Measurements from ENCODE around the gene OGFOD2. TPM values are rescaled to one million over a fixed set of nuclear protein-coding genes. Genes with fewer than 3 reads are reported as not detected.

Gene OGFOD2
- total RNA-seq, 1 donor from 2014 or later: 22.8 TPM

DNA sequence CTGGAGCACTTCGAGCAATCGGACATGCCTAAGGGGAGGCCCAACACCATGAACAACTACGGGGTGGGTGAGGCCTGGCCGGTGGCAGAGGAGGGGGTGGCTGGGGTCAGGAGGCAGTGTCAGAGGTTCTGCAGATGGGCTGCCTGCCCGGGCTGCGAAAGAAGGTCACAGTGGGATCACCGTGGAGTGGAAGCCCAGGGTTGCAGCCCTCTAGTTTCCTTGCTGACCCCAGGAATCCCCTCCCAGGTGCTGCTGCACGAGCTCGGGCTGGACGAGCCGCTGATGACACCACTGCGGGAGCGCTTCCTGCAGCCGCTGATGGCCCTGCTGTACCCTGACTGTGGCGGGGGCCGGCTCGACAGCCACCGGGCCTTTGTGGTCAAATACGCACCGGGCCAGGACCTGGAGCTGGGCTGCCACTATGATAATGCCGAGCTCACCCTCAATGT, 3.5 kb downstream of the OGFOD2 start:
- no peaks in the 10 kb centered on the region for H3K27me3 Mint-ChIP-seq
- no peak for ATAC-seq (ENCODE audit: low read depth)
- CTCF ChIA-PET: no interaction called here
- TF ChIP-seq, protein P1, sequence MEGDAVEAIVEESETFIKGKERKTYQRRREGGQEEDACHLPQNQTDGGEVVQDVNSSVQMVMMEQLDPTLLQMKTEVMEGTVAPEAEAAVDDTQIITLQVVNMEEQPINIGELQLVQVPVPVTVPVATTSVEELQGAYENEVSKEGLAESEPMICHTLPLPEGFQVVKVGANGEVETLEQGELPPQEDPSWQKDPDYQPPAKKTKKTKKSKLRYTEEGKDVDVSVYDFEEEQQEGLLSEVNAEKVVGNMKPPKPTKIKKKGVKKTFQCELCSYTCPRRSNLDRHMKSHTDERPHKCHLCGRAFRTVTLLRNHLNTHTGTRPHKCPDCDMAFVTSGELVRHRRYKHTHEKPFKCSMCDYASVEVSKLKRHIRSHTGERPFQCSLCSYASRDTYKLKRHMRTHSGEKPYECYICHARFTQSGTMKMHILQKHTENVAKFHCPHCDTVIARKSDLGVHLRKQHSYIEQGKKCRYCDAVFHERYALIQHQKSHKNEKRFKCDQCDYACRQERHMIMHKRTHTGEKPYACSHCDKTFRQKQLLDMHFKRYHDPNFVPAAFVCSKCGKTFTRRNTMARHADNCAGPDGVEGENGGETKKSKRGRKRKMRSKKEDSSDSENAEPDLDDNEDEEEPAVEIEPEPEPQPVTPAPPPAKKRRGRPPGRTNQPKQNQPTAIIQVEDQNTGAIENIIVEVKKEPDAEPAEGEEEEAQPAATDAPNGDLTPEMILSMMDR (IDR thresholded peaks at IDR 0.05): no peak
- H3K4me3 Mint-ChIP-seq: no peak overlapping the region
- peaks cover 27% of the 10 kb centered on the region for H3K36me3 Mint-ChIP-seq (ENCODE audit: low read depth)
- peaks cover 54% of the 10 kb centered on the region for H3K4me1 Mint-ChIP-seq
- H3K9me3 Mint-ChIP-seq: no peaks in the 10 kb centered on the region
- intact Hi-C loops (cut with micrococcal nuclease): no loop called here
- no peak for DNase-seq
- H3K27ac Mint-ChIP-seq: no peak overlapping the region
- POLR2A ChIA-PET: interaction anchor here (0.5 to 2.5 kb wide), 3 partner anchors 12 to 205 kb away, joined by 3 to 9 read pairs (median 6); partner anchors contain the start of genes ABCB9 and CCDC62

DNA sequence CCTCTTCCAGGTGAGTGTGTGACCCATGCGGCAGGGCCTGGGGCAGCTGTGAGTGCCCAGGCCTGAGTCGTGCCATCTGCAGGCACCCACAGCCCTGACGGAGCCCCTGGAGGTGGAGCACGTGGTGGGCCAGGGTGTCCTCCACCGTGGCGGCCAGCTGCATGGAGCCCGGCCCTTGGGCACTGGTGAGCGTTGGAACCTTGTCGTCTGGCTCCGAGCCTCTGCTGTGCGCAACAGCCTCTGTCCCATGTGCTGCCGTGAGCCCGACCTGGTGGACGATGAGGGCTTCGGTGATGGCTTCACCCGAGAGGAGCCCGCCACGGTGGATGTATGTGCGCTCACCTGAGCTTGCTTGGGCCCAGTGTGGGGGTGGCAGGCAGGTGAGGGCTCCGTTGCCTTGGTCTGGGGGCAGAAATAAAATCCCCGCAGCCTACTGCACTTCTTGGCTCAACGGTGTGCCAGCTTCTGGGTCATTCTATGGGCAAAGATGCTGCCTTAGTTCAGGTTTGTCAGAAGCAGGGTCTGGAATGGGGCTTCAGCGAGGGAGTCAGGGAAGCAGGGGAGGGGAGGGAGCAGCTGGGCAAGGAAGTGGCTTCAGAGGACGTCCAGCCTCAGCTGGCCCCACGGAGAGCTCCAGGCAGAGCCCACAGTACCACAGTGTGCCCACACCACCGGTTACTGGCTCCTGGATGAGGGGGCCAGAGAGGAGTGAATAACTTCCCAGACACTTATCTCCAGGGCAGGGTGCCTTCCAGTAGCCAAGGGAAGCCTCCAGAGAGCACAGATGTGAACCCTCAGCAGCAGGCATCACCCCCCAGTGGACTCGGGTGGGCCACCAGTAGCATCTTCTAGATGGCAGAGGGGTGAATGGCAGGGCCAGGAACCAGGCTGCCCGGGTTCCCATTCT, 4.2 kb downstream of the OGFOD2 start:
- intact Hi-C loops (cut with micrococcal nuclease): no loop called here
- DNase-seq (no peak), ATAC-seq (ENCODE audit: low read depth) (no peak)
- CTCF ChIA-PET: interaction anchor here (1.2 kb wide), 1 partner anchor 171 kb away, joined by 4 read pairs; no protein-coding TSS in a partner anchor
- no peaks in the 10 kb centered on the region for H3K27me3 Mint-ChIP-seq
- H3K4me3 Mint-ChIP-seq: peak overlapping the region; percentile 88
- no peak overlapping the region for H3K27ac Mint-ChIP-seq
- TF ChIP-seq, protein P1 (IDR thresholded peaks at IDR 0.05): no peak
- no peaks in the 10 kb centered on the region for H3K9me3 Mint-ChIP-seq
- POLR2A ChIA-PET: interaction anchor here (0.6 to 2.5 kb wide), 9 partner anchors 9 to 258 kb away, joined by 3 to 9 read pairs (median 3); partner anchors contain the start of genes ABCB9, CCDC62, MPHOSPH9 and MTRFR
- peaks cover 52% of the 10 kb centered on the region for H3K4me1 Mint-ChIP-seq
- H3K36me3 Mint-ChIP-seq (ENCODE audit: low read depth): peaks cover 31% of the 10 kb centered on the region

DNA sequence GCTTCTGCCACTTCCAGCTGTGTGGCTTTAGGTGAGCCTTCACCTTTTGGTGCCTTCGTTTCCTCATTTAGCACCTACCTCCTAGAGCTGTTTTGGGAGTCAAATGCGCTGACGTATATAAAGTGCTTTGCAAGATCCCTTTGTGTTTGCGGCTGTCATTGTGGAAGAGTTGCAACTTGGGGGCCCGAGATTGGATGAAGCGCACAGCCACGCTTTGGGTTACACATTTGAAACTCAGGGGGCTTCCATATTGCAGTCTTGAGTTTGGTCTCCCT, 4.8 kb downstream of the OGFOD2 start:
- H3K27me3 Mint-ChIP-seq: no peaks in the 10 kb centered on the region
- peaks cover 28% of the 10 kb centered on the region for H3K36me3 Mint-ChIP-seq (ENCODE audit: low read depth)
- POLR2A ChIA-PET: interaction anchor here (0.6 to 2.5 kb wide), 9 partner anchors 10 to 257 kb away, joined by 3 to 9 read pairs (median 3); partner anchors contain the start of genes ABCB9, CCDC62, MPHOSPH9 and MTRFR
- H3K9me3 Mint-ChIP-seq: no peaks in the 10 kb centered on the region
- TF ChIP-seq, protein P1 (IDR thresholded peaks at IDR 0.05): no peak
- H3K4me3 Mint-ChIP-seq: peak overlapping the region; percentile 88
- intact Hi-C loops (cut with micrococcal nuclease): loop anchor here (5.0 kb wide), 1 partner anchor 172 kb away; the partner anchor contains the start of gene PITPNM2
- CTCF ChIA-PET: interaction anchor here (1.2 kb wide), 1 partner anchor 170 kb away, joined by 4 read pairs; no protein-coding TSS in a partner anchor
- H3K4me1 Mint-ChIP-seq: peaks cover 55% of the 10 kb centered on the region
- no peak for DNase-seq
- peak overlapping the region; percentile 88 for H3K27ac Mint-ChIP-seq
- no peak for ATAC-seq (ENCODE audit: low read depth)

DNA sequence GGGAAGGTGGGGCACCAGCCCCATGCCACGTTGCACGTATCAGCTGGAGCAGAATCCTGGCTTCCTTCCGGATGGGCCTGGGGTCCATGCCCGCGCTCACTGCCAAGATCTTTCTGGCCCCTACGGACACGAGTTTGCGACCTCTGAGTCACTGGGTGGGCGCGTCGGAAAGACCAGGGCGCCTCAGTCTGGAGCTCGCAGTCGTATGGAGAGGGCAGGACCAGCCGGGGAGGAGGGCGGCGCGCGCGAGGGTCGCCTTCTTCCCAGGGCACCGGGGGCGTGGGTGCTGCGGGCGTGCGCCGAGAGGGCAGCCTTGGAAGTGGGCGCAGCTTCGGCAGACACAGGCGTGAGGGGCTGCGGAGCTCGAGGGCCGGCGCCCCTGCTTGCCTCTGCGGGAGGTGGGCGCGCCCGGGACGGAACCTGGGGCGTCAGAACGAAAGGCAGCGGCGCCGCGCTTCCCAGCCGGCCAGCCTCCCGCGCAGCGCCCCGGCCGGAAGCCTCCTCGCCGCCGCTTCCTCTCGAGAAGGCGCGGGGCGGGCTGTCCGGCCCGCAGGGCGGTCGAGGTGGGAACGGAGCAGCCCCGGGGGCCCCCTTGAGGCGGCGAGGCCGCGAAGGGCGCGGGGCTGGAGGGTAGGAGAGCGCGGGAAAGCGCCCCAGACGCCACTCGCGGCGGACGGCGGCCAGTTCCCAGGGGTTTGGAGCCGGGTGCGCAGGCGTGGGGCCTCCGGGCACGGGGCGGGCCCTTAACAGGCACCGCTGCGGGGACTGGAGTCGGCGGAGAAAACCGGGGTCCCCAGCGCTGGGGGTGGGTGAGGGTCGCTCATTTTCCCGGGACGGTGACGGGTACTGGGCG, 5.4 kb downstream of the OGFOD2 start, which contains the start of gene ARL6IP4:
TSS of gene ARL6IP4 (plus strand) at position 499 of the 853 bp plus-strand sequence. CDS start 459 bp downstream, outside the sequence.
- intact Hi-C loops (cut with micrococcal nuclease): loop anchor here (5.0 kb wide), 1 partner anchor 172 kb away; the partner anchor contains the start of gene PITPNM2
- Mint-ChIP-seq H3K27ac (peak within 1 kb of the TSS; percentile 88), H3K4me3 (peak within 1 kb of the TSS; percentile 88), H3K4me1 (peaks cover 55% of the 10 kb centered on the region), H3K36me3 (ENCODE audit: low read depth) (peaks cover 28% of the 10 kb centered on the region), H3K27me3 (no peaks in the 10 kb centered on the region), H3K9me3 (no peaks in the 10 kb centered on the region)
- ATAC-seq (ENCODE audit: low read depth): peak; percentile 83
- peak; percentile 72 for DNase-seq
- POLR2A ChIA-PET: interaction anchor here (0.6 to 2.5 kb wide), 9 partner anchors 10 to 257 kb away, joined by 3 to 9 read pairs (median 3); partner anchors contain the start of genes ABCB9, CCDC62, MPHOSPH9 and MTRFR
- TF ChIP-seq, protein P1 (IDR thresholded peaks at IDR 0.05): no peak
- CTCF ChIA-PET: interaction anchor here (1.2 kb wide), 1 partner anchor 170 kb away, joined by 4 read pairs; no protein-coding TSS in a partner anchor

Data from activated B cell treated with CpG ODN at 0.5 μM for 24 hours (primary cell).